Liver (tissue), 9 donors: ENCODE measurements around the gene PIP4K2A. TPM values are rescaled to one million over a fixed set of nuclear protein-coding genes. Genes with fewer than 3 reads are reported as not detected.

Experiments
- DNase-seq: peaks from one replicate; pipeline ENCODE4 v3.0.0-alpha.2; 2017; ENCODE audit warnings: low spot score
- H3K27ac ChIP-seq, 2 donors: one replicate each; pipeline ENCODE4 v1.7.0; 2013; ENCODE audit warnings: inconsistent platforms in 2 of 2, low read length in 2 of 2, control low read depth in 1 of 2, low read depth in 1 of 2, mild to moderate bottlenecking in 1 of 2
- H3K27me3 ChIP-seq, 4 donors: one replicate each; pipeline versions ENCODE4 v1.6.1 to v1.7.0; 2013; ENCODE audit warnings: low read length in 3 of 4, inconsistent platforms in 1 of 4, mild to moderate bottlenecking in 1 of 4, moderate library complexity in 1 of 4; ENCODE audit not compliant: control insufficient read depth in 4 of 4, insufficient read depth in 4 of 4
- H3K36me3 ChIP-seq, 4 donors: one replicate each; pipeline versions ENCODE4 v1.6.1 to v1.7.0; 2013; ENCODE audit warnings: low read length in 3 of 4, mild to moderate bottlenecking in 3 of 4, low read depth in 1 of 4, moderate library complexity in 1 of 4; ENCODE audit not compliant: control insufficient read depth in 4 of 4, insufficient read depth in 3 of 4
- H3K4me1 ChIP-seq, 4 donors: one replicate each; pipeline versions ENCODE4 v1.6.1 to v1.7.0; 2013; ENCODE audit warnings: low read length in 3 of 4, mild to moderate bottlenecking in 3 of 4, moderate library complexity in 1 of 4; ENCODE audit not compliant: control insufficient read depth in 4 of 4, insufficient read depth in 4 of 4
- H3K4me3 ChIP-seq, 3 donors: one replicate each; pipeline versions ENCODE4 v1.6.1 to v1.7.0; 2013; ENCODE audit warnings: low read length in 3 of 3, control low read depth in 1 of 3, low read depth in 1 of 3, mild to moderate bottlenecking in 1 of 3
- H3K9ac ChIP-seq, 2 donors: one replicate each; pipeline ENCODE4 v1.7.0; 2013; ENCODE audit warnings: low read length in 2 of 2, mild to moderate bottlenecking in 2 of 2, moderate library complexity in 2 of 2, control low read depth in 1 of 2, low read depth in 1 of 2
- H3K9me3 ChIP-seq, 4 donors: one replicate each; pipeline versions ENCODE4 v1.6.1 to v1.7.0; 2013; ENCODE audit warnings: low read length in 3 of 4; ENCODE audit not compliant: control insufficient read depth in 4 of 4
- EGR1 ChIP-seq, 2 donors: IDR thresholded peaks; 2 replicates each; pipeline ENCODE4 v1.6.1; 2016 to 2018; ENCODE audit warnings: antibody characterized with exemption in 2 of 2, low read depth in 2 of 2
- FOXA1 ChIP-seq: IDR thresholded peaks from 2 replicates; pipeline ENCODE4 v1.6.1; 2016; ENCODE audit warnings: antibody characterized with exemption
- FOXA2 ChIP-seq: IDR thresholded peaks from 2 replicates; pipeline ENCODE4 v1.6.1; 2016; ENCODE audit warnings: antibody characterized with exemption
- GABPA ChIP-seq, 2 donors: IDR thresholded peaks in 1 of 2; conservative IDR thresholded peaks in 1 of 2; 2 replicates each; pipeline ENCODE4 v1.6.1; 2016; ENCODE audit warnings: antibody characterized with exemption in 2 of 2, mild to moderate bottlenecking in 1 of 2, moderate library complexity in 1 of 2
- HNF4G ChIP-seq: IDR thresholded peaks from 2 replicates; pipeline ENCODE4 v1.6.1; 2016; ENCODE audit warnings: antibody characterized with exemption
- JUND ChIP-seq, 2 donors: IDR thresholded peaks; 2 replicates each; pipeline ENCODE4 v1.6.1; 2016; ENCODE audit warnings: antibody characterized with exemption in 2 of 2
- NR2F2 ChIP-seq: IDR thresholded peaks from 2 replicates; pipeline ENCODE4 v1.6.1; 2016; ENCODE audit warnings: antibody characterized with exemption
- RAD21 ChIP-seq, 2 donors: IDR thresholded peaks; 2 replicates each; pipeline ENCODE4 v1.6.1; 2016; ENCODE audit warnings: antibody characterized with exemption in 2 of 2, mild to moderate bottlenecking in 2 of 2
- RXRA ChIP-seq, 2 donors: IDR thresholded peaks; 2 replicates each; pipeline ENCODE4 v1.6.1; 2017 to 2018; ENCODE audit warnings: antibody characterized with exemption in 2 of 2, mild to moderate bottlenecking in 1 of 2
- SP1 ChIP-seq: IDR thresholded peaks from 2 replicates; pipeline ENCODE4 v1.6.1; 2018; ENCODE audit warnings: antibody characterized with exemption, mild to moderate bottlenecking
- TAF1 ChIP-seq: conservative IDR thresholded peaks from 2 replicates; pipeline ENCODE4 v1.6.1; 2016; ENCODE audit warnings: antibody characterized with exemption, mild to moderate bottlenecking
- WGBS: extraction: QIAGEN DNeasy Blood & Tissue Kit; methylation state at CpG from one replicate; pipeline ENCODE4 v1.1.7; 2013; 5-methylcytosine and 5-hydroxymethylcytosine counted together
- polyA plus RNA-seq, 2 donors: library from polyadenylated mRNA; stranded (reverse) in 1 of 2; unstranded in 1 of 2; fragments of 200-250 nt in 1 of 2; fragments of >200 nt in 1 of 2; fragmentation: Nextera tagmentation in 1 of 2; extraction: Ambion mirVana in 1 of 2; gene quantifications; one replicate each; pipeline versions ENCODE4 v1.2.1 to v1.2.3, GENCODE V29; 2013 to 2015
- total RNA-seq, 2 donors: library from RNA; depleted of rRNA; stranded (reverse); fragments of >200 nt; gene quantifications; one replicate each; pipeline ENCODE4 v1.2.3, GENCODE V29; 2014
- TF ChIP-seq, protein P1 (sequence below): IDR thresholded peaks from 2 replicates; pipeline ENCODE4 v1.6.1; 2016; ENCODE audit warnings: antibody characterized with exemption
- TF ChIP-seq, protein P2 (sequence below): IDR thresholded peaks from 2 replicates; pipeline ENCODE4 v1.6.1; 2016; ENCODE audit warnings: antibody characterized with exemption, mild to moderate bottlenecking
- TF ChIP-seq, protein P3 (sequence below): IDR thresholded peaks from 2 replicates; pipeline ENCODE4 v1.6.1; 2016; ENCODE audit warnings: antibody characterized with exemption
- TF ChIP-seq, protein P4 (sequence below): fragments of 150-350 bp; IDR thresholded peaks from 2 replicates; pipeline ENCODE4 v1.5.1; 2017; ENCODE audit warnings: improper control_type of control experiment, low read depth, low read length; ENCODE audit not compliant: missing input control
- TF ChIP-seq, protein P5 (sequence below): IDR thresholded peaks from 2 replicates; pipeline ENCODE4 v1.6.1; 2016; ENCODE audit warnings: antibody characterized with exemption
- donor health status: healthy.
- donor health status: healthy.
- donor health status: healthy.
- donor health status: healthy.
- donor health status: healthy.

PIP4K2A gene
- total and polyA plus RNA-seq, 4 donors: 6.4 to 53.7 (median 8.6) TPM

DNA sequence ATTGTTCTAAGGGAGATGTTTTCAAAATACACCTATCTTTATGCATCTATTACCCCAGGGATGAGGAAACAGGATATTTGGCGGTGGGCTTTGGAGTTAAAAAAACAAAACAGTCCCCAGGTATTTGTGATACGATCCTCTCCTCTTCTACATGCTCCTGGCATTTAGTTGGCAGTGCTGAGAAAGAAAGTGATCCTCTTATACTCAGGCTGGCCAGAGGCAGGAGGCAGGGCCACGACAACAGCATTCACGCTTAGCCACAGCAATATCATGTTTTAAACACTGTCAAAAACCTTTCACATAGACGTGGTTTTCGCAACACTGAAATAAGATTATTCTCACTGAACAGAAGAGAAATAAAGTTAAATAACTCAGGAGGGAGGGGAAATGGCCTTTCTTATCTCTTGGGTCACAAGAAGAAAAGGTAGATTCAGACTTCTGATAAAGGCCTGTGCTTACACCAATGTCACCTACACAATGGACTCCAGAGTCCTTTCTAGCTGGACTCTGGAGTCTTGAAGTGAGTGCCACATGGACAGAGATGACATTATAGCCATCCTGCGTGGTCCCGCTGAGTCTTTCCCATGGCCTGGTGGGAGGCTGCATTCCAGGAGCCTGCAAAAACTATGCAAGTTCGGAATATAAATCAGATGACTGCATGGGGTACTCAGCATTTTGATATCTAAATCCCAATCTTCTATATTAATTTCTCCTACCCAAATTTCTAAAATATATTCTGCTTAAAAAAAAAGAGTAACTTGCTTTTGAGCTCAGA, 88.7 kb downstream of the PIP4K2A start:
- Histone ChIP-seq H3K27ac (no peak overlapping the region), H3K4me1 (peaks cover 0 to 13% (median 0%) of the 10 kb centered on the region in 4 donors)
- 86% methylated on average over 9 of the region's 9 CpGs for WGBS

DNA sequence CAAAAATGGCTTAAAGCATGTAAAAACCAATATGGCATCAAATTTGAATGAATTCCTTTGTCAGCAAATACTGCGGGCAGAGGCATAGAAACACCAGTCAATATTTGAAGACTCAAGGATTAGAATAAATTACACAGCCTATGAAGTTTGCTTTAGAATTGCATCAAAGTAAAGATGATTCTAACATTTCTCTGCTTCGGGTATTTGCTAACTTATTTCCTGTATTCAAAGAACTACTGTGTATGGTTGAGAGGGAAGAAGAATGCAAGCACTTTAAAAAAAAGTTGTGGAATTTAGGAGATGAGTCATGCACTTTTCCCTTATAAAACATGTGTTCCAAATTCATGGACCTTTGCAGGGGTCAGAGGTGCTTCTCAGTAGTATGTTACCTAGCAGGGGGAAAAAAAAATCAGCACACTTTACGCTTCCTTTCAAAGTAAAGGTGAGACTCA, 90.1 kb downstream of the PIP4K2A start:
- Histone ChIP-seq H3K4me1 (peaks cover 0 to 13% (median 0%) of the 10 kb centered on the region in 4 donors), H3K4me3 (no peak overlapping the region), H3K9me3 (no peaks in the 10 kb centered on the region), H3K9ac (no peak overlapping the region), H3K27me3 (no peaks in the 10 kb centered on the region), H3K36me3 (no peaks in the 10 kb centered on the region), H3K27ac (no peak overlapping the region)
- TF ChIP-seq JUND (IDR thresholded peaks at IDR 0.05): peak; percentile 90
- TF ChIP-seq, protein P1, sequence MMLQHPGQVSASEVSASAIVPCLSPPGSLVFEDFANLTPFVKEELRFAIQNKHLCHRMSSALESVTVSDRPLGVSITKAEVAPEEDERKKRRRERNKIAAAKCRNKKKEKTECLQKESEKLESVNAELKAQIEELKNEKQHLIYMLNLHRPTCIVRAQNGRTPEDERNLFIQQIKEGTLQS: peak; percentile 55
- no peak for TF ChIP-seq FOXA2
- peak; percentile 6 for TF ChIP-seq SP1
- peak; percentile 38 for TF ChIP-seq NR2F2
- TF ChIP-seq RXRA (IDR thresholded peaks at IDR 0.05): no peak
- TF ChIP-seq, protein P2, sequence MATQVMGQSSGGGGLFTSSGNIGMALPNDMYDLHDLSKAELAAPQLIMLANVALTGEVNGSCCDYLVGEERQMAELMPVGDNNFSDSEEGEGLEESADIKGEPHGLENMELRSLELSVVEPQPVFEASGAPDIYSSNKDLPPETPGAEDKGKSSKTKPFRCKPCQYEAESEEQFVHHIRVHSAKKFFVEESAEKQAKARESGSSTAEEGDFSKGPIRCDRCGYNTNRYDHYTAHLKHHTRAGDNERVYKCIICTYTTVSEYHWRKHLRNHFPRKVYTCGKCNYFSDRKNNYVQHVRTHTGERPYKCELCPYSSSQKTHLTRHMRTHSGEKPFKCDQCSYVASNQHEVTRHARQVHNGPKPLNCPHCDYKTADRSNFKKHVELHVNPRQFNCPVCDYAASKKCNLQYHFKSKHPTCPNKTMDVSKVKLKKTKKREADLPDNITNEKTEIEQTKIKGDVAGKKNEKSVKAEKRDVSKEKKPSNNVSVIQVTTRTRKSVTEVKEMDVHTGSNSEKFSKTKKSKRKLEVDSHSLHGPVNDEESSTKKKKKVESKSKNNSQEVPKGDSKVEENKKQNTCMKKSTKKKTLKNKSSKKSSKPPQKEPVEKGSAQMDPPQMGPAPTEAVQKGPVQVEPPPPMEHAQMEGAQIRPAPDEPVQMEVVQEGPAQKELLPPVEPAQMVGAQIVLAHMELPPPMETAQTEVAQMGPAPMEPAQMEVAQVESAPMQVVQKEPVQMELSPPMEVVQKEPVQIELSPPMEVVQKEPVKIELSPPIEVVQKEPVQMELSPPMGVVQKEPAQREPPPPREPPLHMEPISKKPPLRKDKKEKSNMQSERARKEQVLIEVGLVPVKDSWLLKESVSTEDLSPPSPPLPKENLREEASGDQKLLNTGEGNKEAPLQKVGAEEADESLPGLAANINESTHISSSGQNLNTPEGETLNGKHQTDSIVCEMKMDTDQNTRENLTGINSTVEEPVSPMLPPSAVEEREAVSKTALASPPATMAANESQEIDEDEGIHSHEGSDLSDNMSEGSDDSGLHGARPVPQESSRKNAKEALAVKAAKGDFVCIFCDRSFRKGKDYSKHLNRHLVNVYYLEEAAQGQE: peak; percentile 10
- 54% methylated on average over 3 of the region's 3 CpGs for WGBS
- DNase-seq: no peak

More for the DNA sequence above, 88.7 kb downstream of the PIP4K2A start:
- H3K36me3 ChIP-seq: no peaks in the 10 kb centered on the region
- H3K9me3 ChIP-seq: no peaks in the 10 kb centered on the region
- no peak overlapping the region for H3K4me3 ChIP-seq
- DNase-seq: no peak
- TF ChIP-seq JUND (IDR thresholded peaks at IDR 0.05) (no peak), FOXA2 (no peak), FOXA1 (no peak), NR2F2 (no peak), RAD21 (IDR thresholded peaks at IDR 0.05) (no peak), GABPA (IDR thresholded peaks at IDR 0.05 in 1 of 2, conservative IDR thresholded peaks at IDR 0.05 in 1 of 2) (no peak), SP1 (no peak), EGR1 (IDR thresholded peaks at IDR 0.05; ENCODE audit: low read depth in 2 of 2) (no peak), HNF4G (no peak), TAF1 (no peak), RXRA (IDR thresholded peaks at IDR 0.05) (no peak)
- TF ChIP-seq, protein P3, sequence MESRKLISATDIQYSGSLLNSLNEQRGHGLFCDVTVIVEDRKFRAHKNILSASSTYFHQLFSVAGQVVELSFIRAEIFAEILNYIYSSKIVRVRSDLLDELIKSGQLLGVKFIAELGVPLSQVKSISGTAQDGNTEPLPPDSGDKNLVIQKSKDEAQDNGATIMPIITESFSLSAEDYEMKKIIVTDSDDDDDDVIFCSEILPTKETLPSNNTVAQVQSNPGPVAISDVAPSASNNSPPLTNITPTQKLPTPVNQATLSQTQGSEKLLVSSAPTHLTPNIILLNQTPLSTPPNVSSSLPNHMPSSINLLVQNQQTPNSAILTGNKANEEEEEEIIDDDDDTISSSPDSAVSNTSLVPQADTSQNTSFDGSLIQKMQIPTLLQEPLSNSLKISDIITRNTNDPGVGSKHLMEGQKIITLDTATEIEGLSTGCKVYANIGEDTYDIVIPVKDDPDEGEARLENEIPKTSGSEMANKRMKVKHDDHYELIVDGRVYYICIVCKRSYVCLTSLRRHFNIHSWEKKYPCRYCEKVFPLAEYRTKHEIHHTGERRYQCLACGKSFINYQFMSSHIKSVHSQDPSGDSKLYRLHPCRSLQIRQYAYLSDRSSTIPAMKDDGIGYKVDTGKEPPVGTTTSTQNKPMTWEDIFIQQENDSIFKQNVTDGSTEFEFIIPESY: no peak
- TF ChIP-seq, protein P4, sequence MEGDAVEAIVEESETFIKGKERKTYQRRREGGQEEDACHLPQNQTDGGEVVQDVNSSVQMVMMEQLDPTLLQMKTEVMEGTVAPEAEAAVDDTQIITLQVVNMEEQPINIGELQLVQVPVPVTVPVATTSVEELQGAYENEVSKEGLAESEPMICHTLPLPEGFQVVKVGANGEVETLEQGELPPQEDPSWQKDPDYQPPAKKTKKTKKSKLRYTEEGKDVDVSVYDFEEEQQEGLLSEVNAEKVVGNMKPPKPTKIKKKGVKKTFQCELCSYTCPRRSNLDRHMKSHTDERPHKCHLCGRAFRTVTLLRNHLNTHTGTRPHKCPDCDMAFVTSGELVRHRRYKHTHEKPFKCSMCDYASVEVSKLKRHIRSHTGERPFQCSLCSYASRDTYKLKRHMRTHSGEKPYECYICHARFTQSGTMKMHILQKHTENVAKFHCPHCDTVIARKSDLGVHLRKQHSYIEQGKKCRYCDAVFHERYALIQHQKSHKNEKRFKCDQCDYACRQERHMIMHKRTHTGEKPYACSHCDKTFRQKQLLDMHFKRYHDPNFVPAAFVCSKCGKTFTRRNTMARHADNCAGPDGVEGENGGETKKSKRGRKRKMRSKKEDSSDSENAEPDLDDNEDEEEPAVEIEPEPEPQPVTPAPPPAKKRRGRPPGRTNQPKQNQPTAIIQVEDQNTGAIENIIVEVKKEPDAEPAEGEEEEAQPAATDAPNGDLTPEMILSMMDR: no peak
- TF ChIP-seq, protein P5, sequence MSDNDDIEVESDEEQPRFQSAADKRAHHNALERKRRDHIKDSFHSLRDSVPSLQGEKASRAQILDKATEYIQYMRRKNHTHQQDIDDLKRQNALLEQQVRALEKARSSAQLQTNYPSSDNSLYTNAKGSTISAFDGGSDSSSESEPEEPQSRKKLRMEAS: no peak
- H3K27me3 ChIP-seq: no peaks in the 10 kb centered on the region
- no peak overlapping the region for H3K9ac ChIP-seq
